H1 (cell line): ENCODE data around the gene C1S. TPM values are rescaled to one million over a fixed set of nuclear protein-coding genes. Genes with fewer than 3 reads are reported as not detected.

ENCODE experiments used
- CTCF ChIA-PET: fragments of 300-600 bp; sonication (Branson Sonifier 250); formaldehyde crosslinking; loops from one replicate; lab custom pipeline; 2021; ENCODE audit not compliant: partially characterized antibody; lab: Charles Lee
- POLR2A ChIA-PET: fragments of 300-600 bp; sonication (Branson Sonifier 250); formaldehyde crosslinking; loops from one replicate; lab custom pipeline; 2021; ENCODE audit warnings: inconsistent platforms; ENCODE audit not compliant: partially characterized antibody; lab: Charles Lee
- DNase-seq, 2 experiments: peaks; one replicate each; pipeline versions ENCODE4 v3.0.0 to v3.0.0-alpha.2; 2010 to 2022; ENCODE audit warnings: low spot score in 2 of 2, low read depth in 1 of 2, mixed read lengths in 1 of 2
- FAIRE-seq: peaks from 2 replicates; lab custom pipeline; 2011; peaks lifted over from hg19 to GRCh38; lab: Jason Lieb, UNC
- H2AFZ ChIP-seq: 2 replicates; pipeline ENCODE4 v1.8.1; 2012; ENCODE audit warnings: low read length, inconsistent platforms
- H2AK5ac ChIP-seq: 2 replicates; pipeline ENCODE4 v1.6.1; 2013; ENCODE audit warnings: low read depth, low read length
- H2BK120ac ChIP-seq: replicated peaks from 2 replicates; pipeline ENCODE3; 2013; ENCODE audit warnings: low read depth, low read length, inconsistent platforms
- H2BK12ac ChIP-seq: 2 replicates; pipeline ENCODE4 v1.6.1; 2013; ENCODE audit warnings: low read depth, low read length
- H2BK15ac ChIP-seq: 2 replicates; pipeline ENCODE4 v1.6.1; 2013; ENCODE audit warnings: low read length
- H2BK20ac ChIP-seq: 2 replicates; pipeline ENCODE4 v1.6.1; 2013; ENCODE audit warnings: low read length
- H2BK5ac ChIP-seq: 2 replicates; pipeline ENCODE4 v1.6.1; 2013; ENCODE audit warnings: low read depth, low read length
- H3K14ac ChIP-seq: 2 replicates; pipeline ENCODE4 v1.6.1; 2013; ENCODE audit warnings: inconsistent platforms; ENCODE audit not compliant: insufficient read length
- H3K18ac ChIP-seq: 2 replicates; pipeline ENCODE4 v1.6.1; 2013; ENCODE audit warnings: low read length; ENCODE audit errors: extremely low read depth
- H3K23ac ChIP-seq: 2 replicates; pipeline ENCODE4 v1.6.1; 2013; ENCODE audit warnings: inconsistent platforms; ENCODE audit not compliant: insufficient read length
- H3K23me2 ChIP-seq: 2 replicates; pipeline ENCODE4 v1.6.1; 2013; ENCODE audit warnings: low read depth, low read length
- H3K27ac ChIP-seq: 2 replicates; pipeline ENCODE4 v1.6.1; 2011; ENCODE audit warnings: low read depth, low read length, inconsistent platforms
- H3K27me3 ChIP-seq, 4 experiments: replicated peaks in 1 of 4; 1 replicate in 1 of 4; 2 replicates in 3 of 4; pipeline versions ENCODE4 v1.6.1 to v1.8.1; 2011 to 2013; ENCODE audit warnings: low read length in 3 of 4, mild to moderate bottlenecking in 3 of 4, inconsistent platforms in 2 of 4, mixed read lengths in 2 of 4, moderate library complexity in 1 of 4; ENCODE audit not compliant: control insufficient read depth in 3 of 4, insufficient read depth in 3 of 4; ENCODE audit errors: extremely low read depth in 1 of 4
- H3K36me3 ChIP-seq, 4 experiments: 2 replicates each; pipeline versions ENCODE4 v1.6.1 to v1.8.1; 2011 to 2013; ENCODE audit warnings: mild to moderate bottlenecking in 4 of 4, low read length in 3 of 4, moderate library complexity in 2 of 4, control low read depth in 1 of 4, inconsistent platforms in 1 of 4; ENCODE audit not compliant: insufficient read depth in 4 of 4, control insufficient read depth in 2 of 4
- H3K4ac ChIP-seq: replicated peaks from 2 replicates; pipeline ENCODE3; 2013; ENCODE audit warnings: low read length, low read depth, mixed read lengths, inconsistent platforms; ENCODE audit not compliant: insufficient read length
- H3K4me1 ChIP-seq, 4 experiments: replicated peaks in 1 of 4; 1 replicate in 1 of 4; 2 replicates in 3 of 4; pipeline versions ENCODE4 v1.6.1 to v1.8.1; 2011 to 2013; ENCODE audit warnings: low read length in 3 of 4, inconsistent platforms in 2 of 4, mixed read lengths in 1 of 4; ENCODE audit not compliant: insufficient read depth in 4 of 4, control insufficient read depth in 3 of 4
- H3K4me2 ChIP-seq, 2 experiments: 2 replicates each; pipeline versions ENCODE4 v1.6.1 to v1.8.1; 2011 to 2013; ENCODE audit warnings: low read depth in 2 of 2, low read length in 2 of 2, control low read depth in 1 of 2, inconsistent platforms in 1 of 2, mild to moderate bottlenecking in 1 of 2; ENCODE audit not compliant: insufficient read depth in 1 of 2
- H3K4me3 ChIP-seq, 4 experiments: fragments of 200-600, 300-600 bp in 1 of 4; sonication (generic), shearing (Covaris generic), sonication (Bioruptor Twin) in 1 of 4; 2 replicates each; pipeline versions ENCODE4 v1.5.1 to v1.8.1; 2011 to 2016; ENCODE audit warnings: low read length in 4 of 4, low read depth in 3 of 4, control low read depth in 2 of 4, inconsistent platforms in 2 of 4, mild to moderate bottlenecking in 2 of 4, mixed read lengths in 1 of 4, moderate library complexity in 1 of 4; ENCODE audit not compliant: insufficient read depth in 2 of 4; ENCODE audit errors: extremely low read depth in 1 of 4
- H3K56ac ChIP-seq: replicated peaks from 2 replicates; pipeline ENCODE3; 2013; ENCODE audit warnings: low read depth, mild to moderate bottlenecking, mixed read lengths, low read length, inconsistent platforms; ENCODE audit not compliant: insufficient read length
- H3K79me1 ChIP-seq: 2 replicates; pipeline ENCODE4 v1.6.1; 2013; ENCODE audit warnings: low read depth, low read length, control low read depth
- H3K79me2 ChIP-seq, 2 experiments: 2 replicates each; pipeline versions ENCODE4 v1.6.1 to v1.8.1; 2012 to 2013; ENCODE audit warnings: low read length in 2 of 2, mild to moderate bottlenecking in 2 of 2, inconsistent platforms in 1 of 2; ENCODE audit not compliant: insufficient read depth in 2 of 2, control insufficient read depth in 1 of 2
- H3K9ac ChIP-seq, 4 experiments: replicated peaks in 1 of 4; 1 replicate in 1 of 4; 2 replicates in 3 of 4; pipeline versions ENCODE4 v1.6.1 to v1.8.1; 2011 to 2013; ENCODE audit warnings: low read depth in 3 of 4, low read length in 3 of 4, control low read depth in 2 of 4, mild to moderate bottlenecking in 2 of 4, moderate library complexity in 2 of 4, inconsistent platforms in 1 of 4; ENCODE audit errors: extremely low read depth in 1 of 4
- H3K9me3 ChIP-seq, 2 experiments: 2 replicates each; pipeline versions ENCODE4 v1.6.1 to v1.8.1; 2012 to 2013; ENCODE audit warnings: mild to moderate bottlenecking in 2 of 2, moderate library complexity in 2 of 2, control low read depth in 1 of 2, inconsistent platforms in 1 of 2, low read depth in 1 of 2, low read length in 1 of 2, mixed read lengths in 1 of 2; ENCODE audit not compliant: insufficient read depth in 2 of 2
- H4K20me1 ChIP-seq, 2 experiments: replicated peaks in 1 of 2; 2 replicates each; pipeline versions ENCODE3 to v1.8.1; 2011 to 2013; ENCODE audit warnings: inconsistent platforms in 2 of 2, low read length in 2 of 2, mild to moderate bottlenecking in 1 of 2; ENCODE audit not compliant: insufficient read depth in 2 of 2, control insufficient read depth in 1 of 2
- H4K5ac ChIP-seq: 2 replicates; pipeline ENCODE4 v1.6.1; 2013; ENCODE audit warnings: low read length, low read depth, mixed read lengths, inconsistent platforms; ENCODE audit not compliant: insufficient read length
- H4K8ac ChIP-seq: 2 replicates; pipeline ENCODE4 v1.8.0; 2013; ENCODE audit warnings: mild to moderate bottlenecking, moderate library complexity, low read length, inconsistent platforms; ENCODE audit not compliant: insufficient read depth; ENCODE audit errors: extremely low read depth
- H4K91ac ChIP-seq: replicated peaks from 2 replicates; pipeline ENCODE3; 2013; ENCODE audit warnings: low read length, mixed read lengths, inconsistent platforms; ENCODE audit not compliant: insufficient read length
- CHD1 ChIP-seq: IDR thresholded peaks from 2 replicates; pipeline ENCODE4 v1.6.1; 2012; ENCODE audit warnings: low read depth, low read length, improper control_type of control experiment
- CHD2 ChIP-seq: IDR thresholded peaks from 2 replicates; pipeline ENCODE4 v1.6.1; 2012; ENCODE audit warnings: low read length, improper control_type of control experiment
- KDM4A ChIP-seq: IDR thresholded peaks from one replicate; pipeline ENCODE4 v1.7.1; 2012; ENCODE audit warnings: low read depth, mild to moderate bottlenecking, moderate library complexity, low read length, inconsistent platforms; ENCODE audit not compliant: severe bottlenecking
- POU5F1 ChIP-seq: IDR thresholded peaks from 2 replicates; pipeline ENCODE4 v1.6.1; 2011; ENCODE audit warnings: low read depth, mild to moderate bottlenecking, low read length, moderate library complexity
- RAD21 ChIP-seq, 2 experiments: IDR thresholded peaks in 1 of 2; conservative IDR thresholded peaks in 1 of 2; 2 replicates each; pipeline ENCODE4 v1.6.1; 2011; ENCODE audit warnings: low read depth in 2 of 2, low read length in 2 of 2, improper control_type of control experiment in 1 of 2, inconsistent platforms in 1 of 2, mild to moderate bottlenecking in 1 of 2, moderate library complexity in 1 of 2
- RFX5 ChIP-seq: IDR thresholded peaks from 2 replicates; pipeline ENCODE4 v1.6.1; 2011; ENCODE audit warnings: low read depth, low read length, improper control_type of control experiment, borderline replicate concordance
- RNF2 ChIP-seq: fragments of 200-900, 300-1000 bp; sonication (generic); IDR thresholded peaks from 2 replicates; pipeline ENCODE4 v1.7.1; 2016; ENCODE audit warnings: borderline replicate concordance, low read depth, mild to moderate bottlenecking, antibody characterized with exemption, low read length; ENCODE audit not compliant: poor library complexity, severe bottlenecking; ENCODE audit errors: missing control alignments
- SP2 ChIP-seq: IDR thresholded peaks from 2 replicates; pipeline ENCODE4 v1.6.1; 2012; ENCODE audit warnings: mild to moderate bottlenecking, low read length, inconsistent platforms
- SRF ChIP-seq: IDR thresholded peaks from 2 replicates; pipeline ENCODE4 v1.6.1; 2011; ENCODE audit warnings: mild to moderate bottlenecking, low read depth, low read length, moderate library complexity
- TBP ChIP-seq: IDR thresholded peaks from 2 replicates; pipeline ENCODE4 v1.6.1; 2011; ENCODE audit warnings: low read depth, low read length, improper control_type of control experiment
- TEAD4 ChIP-seq: IDR thresholded peaks from 2 replicates; pipeline ENCODE4 v1.6.1; 2012; ENCODE audit warnings: low read depth, low read length, inconsistent platforms, mixed read lengths
- ZNF274 ChIP-seq: IDR thresholded peaks from 2 replicates; pipeline ENCODE4 v1.7.0; 2012; ENCODE audit warnings: low read length, borderline replicate concordance; ENCODE audit errors: extremely low read depth
- WGBS, 2 experiments: shearing (Covaris generic) in 1 of 2; methylation state at CpG; one replicate each; pipeline versions ENCODE4 v1.1.6 to v1.1.7; 2013 to 2015; ENCODE audit warnings: low lambda C conversion rate in 2 of 2, mixed read lengths in 2 of 2, inconsistent platforms in 1 of 2, low coverage in 1 of 2, missing lambda C conversion rate in 1 of 2; ENCODE audit not compliant: insufficient replicate concordance in 2 of 2, insufficient coverage in 1 of 2, insufficient read length in 1 of 2; ENCODE audit errors: extremely low coverage in 1 of 2, missing lambda C conversion rate in 1 of 2; 5-methylcytosine and 5-hydroxymethylcytosine counted together
- polyA plus RNA-seq, 7 experiments: library from polyadenylated mRNA; depleted of rRNA in 3 of 7; stranded (reverse) in 5 of 7; unstranded in 2 of 7; fragments of >200 nt in 5 of 7; fragments of 200-250 nt in 2 of 7; gene quantifications; 1 replicate in 5 of 7; 2 replicates in 1 of 7; 4 replicates in 1 of 7; pipeline versions ENCODE4 v1.2.1 to v1.2.3, GENCODE V29; 2011 to 2013; ENCODE audit warnings: missing spikeins in 2 of 7, mixed read lengths in 2 of 7
- total RNA-seq: library from RNA; stranded (reverse); fragmentation: NEBNext Ultra II Directional; extraction: Animal tissue kit (Norgen Biotek cat#: 25700); gene quantifications from 2 replicates; pipeline ENCODE4 v1.2.1, GENCODE V29; 2021

The C1S gene
- total and polyA plus RNA-seq, 2 of the 8 experiments (the other 6 are each of a cell fraction or from before 2014, with no cell fraction given) = 4.4 to 7.3 TPM

DNA sequence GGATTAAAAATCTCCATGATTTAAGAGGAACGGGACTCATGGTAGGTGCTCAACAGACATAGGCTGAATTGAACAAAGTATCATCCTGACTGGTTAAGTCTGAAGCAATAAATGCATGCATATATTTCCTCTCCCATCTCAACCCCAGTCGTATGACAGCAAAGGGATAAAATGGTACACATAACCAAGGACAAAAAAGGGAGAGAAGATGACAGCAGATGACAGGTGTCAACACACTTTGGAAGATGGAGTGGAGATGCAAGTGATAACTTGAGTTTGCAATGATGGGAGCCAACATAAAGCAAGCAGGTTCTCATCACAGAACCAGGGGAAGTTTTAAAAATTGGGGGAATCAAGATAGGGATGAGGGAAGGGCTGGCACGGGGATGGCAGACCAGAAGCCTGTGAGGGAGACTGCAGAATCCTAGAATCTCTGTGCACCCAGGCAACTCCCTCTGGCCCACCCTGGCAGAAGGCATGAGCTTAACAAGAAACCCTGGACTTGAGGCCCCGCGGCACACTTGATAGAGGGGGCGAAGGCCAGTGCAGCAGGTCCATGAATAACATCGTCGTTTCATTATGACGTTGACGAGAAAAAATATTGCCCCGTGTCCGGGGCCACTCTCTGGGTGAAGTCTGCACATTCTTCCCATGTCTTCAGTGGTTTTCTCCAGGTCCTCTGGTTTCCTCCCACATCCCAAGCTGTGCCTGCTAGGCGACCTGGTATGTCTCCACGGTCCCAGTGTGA lies 43.5 kb downstream of the C1S start:
- H2BK5ac ChIP-seq = no peak overlapping the region
- no peak overlapping the region for H3K9ac ChIP-seq
- no peak overlapping the region for H4K91ac ChIP-seq
- H3K56ac ChIP-seq = no peak overlapping the region
- H2BK120ac ChIP-seq = no peak overlapping the region
- WGBS, 2 experiments = 84% methylated on average over 14 of the region's 14 CpGs; no CpG with 5 or more reads in 1 of the 2 experiments
- DNase-seq (no peak), FAIRE-seq (no peak)
- H3K4me2 ChIP-seq = no peak overlapping the region
- H2BK20ac ChIP-seq = no peak overlapping the region
- H4K5ac ChIP-seq = no peak overlapping the region
- no peaks in the 10 kb centered on the region for H3K79me2 ChIP-seq
- no peak overlapping the region for H3K18ac ChIP-seq
- peaks cover 4% of the 10 kb centered on the region for H3K23me2 ChIP-seq
- H3K79me1 ChIP-seq = peaks cover 2% of the 10 kb centered on the region; the same call in 1 of the 2 replicates
- no peak overlapping the region for H2AFZ ChIP-seq
- no peak overlapping the region for H2BK12ac ChIP-seq
- no peaks in the 10 kb centered on the region for H3K27me3 ChIP-seq
- H3K9me3 ChIP-seq = peaks cover 0 to 3% of the 10 kb centered on the region in 2 experiments; a peak in 2 of 4 replicates
- H4K8ac ChIP-seq = no peak overlapping the region
- no peak overlapping the region for H3K4me3 ChIP-seq
- POLR2A ChIA-PET = interaction anchor here (0.6 to 2.7 kb wide), 4 partner anchors 8 to 45 kb away, joined by 3 to 13 read pairs (median 5); partner anchors contain the start of gene C1R
- no peak overlapping the region for H3K23ac ChIP-seq
- H4K20me1 ChIP-seq = peaks cover 0 to 4% of the 10 kb centered on the region in 2 experiments
- H3K4me1 ChIP-seq = peaks cover 0 to 2% (median under 1%) of the 10 kb centered on the region in 4 experiments; a peak in 1 of 7 replicates
- H3K27ac ChIP-seq = no peak overlapping the region
- no peak overlapping the region for H3K4ac ChIP-seq
- no peak overlapping the region for H2AK5ac ChIP-seq
- peaks cover 0 to 7% (median 2%) of the 10 kb centered on the region in 4 experiments; a peak in 4 of 8 replicates for H3K36me3 ChIP-seq
- CTCF ChIA-PET = interaction anchor here (0.6 to 1.7 kb wide), 7 partner anchors 9 to 180 kb away, joined by 3 to 7 read pairs (median 3); no protein-coding TSS in a partner anchor
- H3K14ac ChIP-seq = no peak overlapping the region
- H2BK15ac ChIP-seq = no peak overlapping the region
- TF ChIP-seq KDM4A (no peak), TEAD4 (no peak), CHD2 (no peak), RAD21 (IDR thresholded peaks at IDR 0.05 in 1 of 2, conservative IDR thresholded peaks at IDR 0.05 in 1 of 2; ENCODE audit: low read depth in 2 of 2, low read length in 2 of 2) (no peak), ZNF274 (no peak), CHD1 (no peak), TBP (no peak), RNF2 (no peak), SP2 (no peak), RFX5 (no peak), SRF (no peak), POU5F1 (no peak)
